Osteoblast (primary cell): ENCODE results near the gene TNRC18. TPM values are rescaled to one million over a fixed set of nuclear protein-coding genes. Genes with fewer than 3 reads are reported as not detected.
A peak's percentile ranks its signal among the peaks of the same experiment; 100 is the strongest.
"Not testable (repeated sequence)": the region's sequence is repeated elsewhere in the genome, so short reads cannot be mapped to it uniquely, and the experiment has no call there.

Experiments used
- DNase-seq: peaks from one replicate; pipeline ENCODE4 v3.0.0; 2011; ENCODE audit warnings: low spot score, mixed read lengths; ENCODE audit not compliant: insufficient read length; ENCODE audit errors: missing footprints
- H2AFZ ChIP-seq: 2 replicates; pipeline ENCODE4 v1.6.0; 2011; ENCODE audit warnings: mild to moderate bottlenecking, low read length
- H3K27ac ChIP-seq: 2 replicates; pipeline ENCODE4 v1.5.1; 2011; ENCODE audit warnings: mild to moderate bottlenecking, low read depth, low read length, moderate library complexity
- H3K27me3 ChIP-seq: 2 replicates; pipeline ENCODE4 v1.6.0; 2012; ENCODE audit warnings: mild to moderate bottlenecking, control low read depth, inconsistent platforms, low read length, moderate library complexity; ENCODE audit not compliant: insufficient read depth
- H3K36me3 ChIP-seq: 2 replicates; pipeline ENCODE4 v1.5.1; 2011; ENCODE audit warnings: mild to moderate bottlenecking, low read length, control low read depth, moderate library complexity; ENCODE audit not compliant: insufficient read depth
- H3K4me1 ChIP-seq: 2 replicates; pipeline ENCODE4 v1.5.1; 2011; ENCODE audit warnings: mild to moderate bottlenecking, low read length, control low read depth, moderate library complexity; ENCODE audit not compliant: insufficient read depth
- H3K4me2 ChIP-seq: 2 replicates; pipeline ENCODE4 v1.6.0; 2011; ENCODE audit warnings: mild to moderate bottlenecking, low read length; ENCODE audit not compliant: insufficient read depth
- H3K4me3 ChIP-seq: fragments of 200-600 bp; sonication (generic); 3 replicates; pipeline ENCODE4 v1.5.1; 2012; ENCODE audit warnings: mild to moderate bottlenecking, low read length, inconsistent platforms; ENCODE audit not compliant: insufficient read depth
- H3K79me2 ChIP-seq: 2 replicates; pipeline ENCODE4 v1.6.0; 2012; ENCODE audit warnings: mild to moderate bottlenecking, low read length, control low read depth, inconsistent platforms; ENCODE audit not compliant: insufficient read depth
- H3K9me3 ChIP-seq: 2 replicates; pipeline ENCODE4 v1.5.1; 2011; ENCODE audit warnings: low read depth, low read length, control low read depth
- H4K20me1 ChIP-seq: 2 replicates; pipeline ENCODE4 v1.6.0; 2012; ENCODE audit warnings: mild to moderate bottlenecking, low read length, control low read depth; ENCODE audit not compliant: insufficient read depth
- CTCF ChIP-seq: IDR thresholded peaks from 2 replicates; pipeline ENCODE4 v1.5.1; 2011; ENCODE audit warnings: mild to moderate bottlenecking, low read depth, low read length, moderate library complexity; ENCODE audit errors: extremely low read depth
- total RNA-seq: library from RNA; depleted of rRNA; stranded (reverse); fragments of >200 nt; gene quantifications from 2 replicates; pipeline ENCODE4 v1.2.3, GENCODE V29; 2012

The TNRC18 gene
- total RNA-seq, 1 donor: 83.6 TPM

GRCh38 chr7:5274441-5274840 is 149.2 kb downstream of the TNRC18 start:
- Histone ChIP-seq H3K9me3 (no peaks in the 10 kb centered on the region), H3K4me1 (no peaks in the 10 kb centered on the region), H4K20me1 (no peaks in the 10 kb centered on the region), H3K27ac (no peak overlapping the region), H2AFZ (no peak overlapping the region), H3K4me3 (no peak overlapping the region), H3K36me3 (no peaks in the 10 kb centered on the region), H3K4me2 (no peak overlapping the region), H3K79me2 (no peaks in the 10 kb centered on the region), H3K27me3 (no peaks in the 10 kb centered on the region)
- no peak for DNase-seq
- TF ChIP-seq CTCF: no peak

- H3K27me3 ChIP-seq, H3K9me3 ChIP-seq, H2AFZ ChIP-seq, H3K36me3 ChIP-seq, H4K20me1 ChIP-seq, H3K4me3 ChIP-seq, H3K27ac ChIP-seq, H3K4me1 ChIP-seq, H3K79me2 ChIP-seq, H3K4me2 ChIP-seq: not testable (repeated sequence)
- peak; percentile 72 for DNase-seq
These were observed 149.7 kb downstream of the TNRC18 start for GRCh38 chr7:5273831-5274405.

- TF ChIP-seq CTCF: no peak
- no peaks in the 10 kb centered on the region for H3K79me2 ChIP-seq
- H3K27ac ChIP-seq: no peak overlapping the region
- DNase-seq: no peak
- no peak overlapping the region for H3K4me3 ChIP-seq
- H3K27me3 ChIP-seq: no peaks in the 10 kb centered on the region
- no peaks in the 10 kb centered on the region for H3K36me3 ChIP-seq
- no peaks in the 10 kb centered on the region for H4K20me1 ChIP-seq
- no peak overlapping the region for H2AFZ ChIP-seq
- H3K4me2 ChIP-seq: no peak overlapping the region
- H3K4me1 ChIP-seq: no peaks in the 10 kb centered on the region
- no peaks in the 10 kb centered on the region for H3K9me3 ChIP-seq
These were observed 152.8 kb downstream of the TNRC18 start for GRCh38 chr7:5270788-5271187.

GRCh38 chr7:5269992-5270657 is 153.5 kb downstream of the TNRC18 start:
- not testable (repeated sequence) for H3K36me3 ChIP-seq, H3K4me1 ChIP-seq, H4K20me1 ChIP-seq, H3K4me3 ChIP-seq, H3K27me3 ChIP-seq, H2AFZ ChIP-seq, H3K4me2 ChIP-seq, H3K79me2 ChIP-seq, H3K27ac ChIP-seq, DNase-seq, H3K9me3 ChIP-seq

GRCh38 chr7:5267829-5268228 is 155.8 kb downstream of the TNRC18 start:
- not testable (repeated sequence) for H4K20me1 ChIP-seq, H2AFZ ChIP-seq, H3K36me3 ChIP-seq, H3K79me2 ChIP-seq, H3K4me2 ChIP-seq, H3K4me3 ChIP-seq, DNase-seq, H3K9me3 ChIP-seq, H3K4me1 ChIP-seq, H3K27me3 ChIP-seq, H3K27ac ChIP-seq
